Kidney (tissue), 14 donors: ENCODE measurements around the gene TSPAN6. TPM values are rescaled to one million over a fixed set of nuclear protein-coding genes. Genes with fewer than 3 reads are reported as not detected.

Experiments
- DNase-seq, 5 donors: peaks; one replicate each; pipeline ENCODE4 v3.0.0-alpha.2; 2013 to 2020
- FAIRE-seq: peaks from 2 replicates; lab custom pipeline; 2012; peaks lifted over from hg19 to GRCh38; lab: Jason Lieb, UNC
- H3K27ac ChIP-seq, 2 donors: one replicate each; pipeline ENCODE4 v1.7.0; 2013; ENCODE audit warnings: low read depth in 2 of 2, low read length in 2 of 2, inconsistent platforms in 1 of 2
- H3K27me3 ChIP-seq: one replicate; pipeline ENCODE4 v1.7.1; 2013; ENCODE audit warnings: low read length, inconsistent platforms; ENCODE audit not compliant: control insufficient read depth, insufficient read depth
- H3K36me3 ChIP-seq, 3 donors: one replicate each; pipeline versions ENCODE4 v1.7.0 to v1.7.1; 2013; ENCODE audit warnings: low read length in 3 of 3, control low read depth in 1 of 3, inconsistent platforms in 1 of 3; ENCODE audit not compliant: insufficient read depth in 3 of 3, control insufficient read depth in 2 of 3
- H3K4me1 ChIP-seq, 3 donors: one replicate each; pipeline versions ENCODE4 v1.7.0 to v1.7.1; 2013; ENCODE audit warnings: low read length in 3 of 3, inconsistent platforms in 1 of 3, low read depth in 1 of 3; ENCODE audit not compliant: control insufficient read depth in 2 of 3, insufficient read depth in 2 of 3
- H3K4me3 ChIP-seq, 3 donors: one replicate each; pipeline versions ENCODE4 v1.7.0 to v1.8.1; 2013; ENCODE audit warnings: low read length in 3 of 3, control low read depth in 1 of 3, inconsistent platforms in 1 of 3
- H3K9ac ChIP-seq, 3 donors: one replicate each; pipeline versions ENCODE4 v1.7.0 to v1.7.1; 2013; ENCODE audit warnings: low read length in 3 of 3, control low read depth in 1 of 3, inconsistent platforms in 1 of 3
- H3K9me3 ChIP-seq, 3 donors: one replicate each; pipeline versions ENCODE4 v1.7.0 to v1.7.1; 2013; ENCODE audit warnings: low read length in 3 of 3, control low read depth in 1 of 3, inconsistent platforms in 1 of 3; ENCODE audit not compliant: control insufficient read depth in 2 of 3, insufficient read depth in 1 of 3
- CTCF ChIP-seq: IDR thresholded peaks from 3 replicates; pipeline ENCODE4 v1.5.1; 2012; ENCODE audit warnings: mild to moderate bottlenecking, moderate library complexity, borderline replicate concordance; ENCODE audit not compliant: insufficient read depth; ENCODE audit errors: extremely low read depth
- intact Hi-C: fragments of 100-400 bp; cut with DNase I; formaldehyde crosslinking; loops from one replicate; pipeline ENCODE4 v1.11.1; 2022
- polyA plus RNA-seq: library from polyadenylated mRNA; stranded (reverse); fragments of 350-450 nt; fragmentation: Illumina TruSeq; extraction: RNeasy Lipid Tissue Mini Kit (QIAGEN cat#74804); gene quantifications from one replicate; pipeline ENCODE4 v1.2.3, GENCODE V29; 2014; ENCODE audit warnings: low read depth, low replicate concordance; ENCODE audit not compliant: insufficient read depth
- total RNA-seq: library from RNA; stranded (reverse); fragmentation: NEBNext Ultra II Directional; extraction: Animal tissue kit (Norgen Biotek cat#: 25700); gene quantifications from one replicate; pipeline ENCODE4 v1.2.1, GENCODE V29; 2021
- donor health status: control.
- donor health status: control.
- donor health status: control.
- donor health status: control.
- donor health status: control.
- donor health status: DM: yes; HTN: yes; CAD: no.
- donor health status: Normal renal cell carcinoma (clear cell type).

The TSPAN6 gene
- total and polyA plus RNA-seq, 2 donors from 2014 or later = 27.8 to 60.1 TPM

DNA sequence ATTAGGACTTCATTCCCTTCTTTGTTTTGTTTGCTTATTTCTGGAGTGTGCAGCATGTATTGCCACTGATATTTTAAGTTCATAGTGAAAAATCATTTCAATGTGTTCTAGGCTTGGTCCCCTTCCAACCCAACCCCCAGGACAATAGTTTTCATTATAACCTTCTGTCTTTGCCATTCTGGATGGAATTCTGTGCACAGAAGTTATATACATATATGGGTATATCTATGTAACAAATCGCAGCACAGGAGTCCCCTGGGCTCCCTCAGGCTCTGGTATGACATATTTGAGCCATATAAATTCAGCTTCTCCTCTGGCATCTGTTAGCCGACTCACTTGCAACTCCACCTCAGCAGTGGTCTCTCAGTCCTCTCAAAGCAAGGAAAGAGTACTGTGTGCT lies 52.0 kb downstream of the TSPAN6 start, which contains the start of gene TNMD:
Gene TNMD (plus strand): TSS at position 326 of the 400 bp plus-strand sequence. CDS start 83 bp downstream, outside the sequence.
- DNase-seq (no peak), FAIRE-seq (no peak)
- H3K27me3 ChIP-seq = no peaks in the 10 kb centered on the region
- H3K4me3 ChIP-seq = no peak within 1 kb of the TSS
- intact Hi-C loops = no loop called here
- H3K27ac ChIP-seq = no peak within 1 kb of the TSS
- no peaks in the 10 kb centered on the region for H3K4me1 ChIP-seq
- TF ChIP-seq CTCF = no peak
- H3K9ac ChIP-seq = no peak within 1 kb of the TSS
- no peaks in the 10 kb centered on the region for H3K9me3 ChIP-seq
- no peaks in the 10 kb centered on the region for H3K36me3 ChIP-seq

Other genes starting within 250 kb of the TSPAN6 start
- 0.66 TPM for gene PCDH19, start 226.5 kb downstream of the TSPAN6 start, total RNA-seq
- gene PCDH19, start 226.5 kb downstream of the TSPAN6 start, polyA plus RNA-seq = 0.75 TPM
- gene TNMD, start 51.9 kb downstream of the TSPAN6 start, total RNA-seq = 0.63 TPM
- 2.6 TPM for gene TNMD, start 51.9 kb downstream of the TSPAN6 start, polyA plus RNA-seq
- gene SRPX2, start 7.4 kb upstream of the TSPAN6 start, total RNA-seq = 3.2 TPM
- 4.5 TPM for gene SRPX2, start 7.4 kb upstream of the TSPAN6 start, polyA plus RNA-seq
- 13.3 TPM for gene SYTL4, start 95.3 kb upstream of the TSPAN6 start, total RNA-seq
- gene SYTL4, start 95.3 kb upstream of the TSPAN6 start, polyA plus RNA-seq = 10.4 TPM
- gene CSTF2, start 183.6 kb upstream of the TSPAN6 start, total RNA-seq = 14.4 TPM
- gene CSTF2, start 183.6 kb upstream of the TSPAN6 start, polyA plus RNA-seq = 8.8 TPM
- gene NOX1, start 237.6 kb upstream of the TSPAN6 start, total RNA-seq = not detected
- not detected for gene NOX1, start 237.6 kb upstream of the TSPAN6 start, polyA plus RNA-seq